ENCODE measurements around the gene GANAB.
"Not testable (repeated sequence)": the region's sequence is repeated elsewhere in the genome, so short reads cannot be mapped to it uniquely, and the experiment has no call there.

Gene GANAB

GRCh38 chr11:62677156-62677555, 30.7 kb upstream of the GANAB start:
- no peak for TF ChIP-seq CTCF (conservative IDR thresholded peaks at IDR 0.05; ENCODE audit: low read depth)
- peak overlapping the region; percentile 88 for H3K27ac ChIP-seq
- CTCF ChIA-PET: interaction anchor here (0.5 to 0.6 kb wide), 2 partner anchors 18 to 21 kb away, joined by 3 to 4 read pairs; no protein-coding TSS in a partner anchor
- POLR2A ChIA-PET (ENCODE audit: low non-redundant PET): interaction anchor here (0.6 to 1.5 kb wide), 2 partner anchors 12 to 281 kb away, joined by 4 to 6 read pairs; partner anchors contain the start of genes C11orf98 and CSKMT
- no peak for DNase-seq (ENCODE audit: low spot score)

GRCh38 chr11:62676698-62677097, 30.3 kb upstream of the GANAB start:
- POLR2A ChIA-PET (ENCODE audit: low non-redundant PET): interaction anchor here (0.6 to 1.5 kb wide), 2 partner anchors 12 to 281 kb away, joined by 4 to 6 read pairs; partner anchors contain the start of genes C11orf98 and CSKMT
- CTCF ChIA-PET: interaction anchor here (0.6 kb wide), 1 partner anchor 18 kb away, joined by 3 read pairs; no protein-coding TSS in a partner anchor
- H3K27ac ChIP-seq: peak overlapping the region; percentile 61
- DNase-seq (ENCODE audit: low spot score): no peak
- TF ChIP-seq CTCF (conservative IDR thresholded peaks at IDR 0.05; ENCODE audit: low read depth): no peak

GRCh38 chr11:62675415-62675814, 29.0 kb upstream of the GANAB start:
- DNase-seq (ENCODE audit: low spot score); POLR2A ChIA-PET (ENCODE audit: low non-redundant PET): not testable (repeated sequence)
- H3K27ac ChIP-seq: peak overlapping the region; percentile 57
- CTCF ChIA-PET: interaction anchor here (0.6 kb wide), 1 partner anchor 30 kb away, joined by 3 read pairs; no protein-coding TSS in a partner anchor

- H3K27ac ChIP-seq: peak overlapping the region; percentile 94
- CTCF ChIA-PET: interaction anchor here (0.7 to 1.1 kb wide), 3 partner anchors 8 to 80 kb away, joined by 3 to 4 read pairs (median 3); no protein-coding TSS in a partner anchor
- POLR2A ChIA-PET (ENCODE audit: low non-redundant PET): no interaction called here
- DNase-seq (ENCODE audit: low spot score): no peak
- TF ChIP-seq CTCF (conservative IDR thresholded peaks at IDR 0.05; ENCODE audit: low read depth): no peak
Observed at GRCh38 chr11:62673196-62673525, 26.7 kb upstream of the GANAB start.

- ChIA-PET POLR2A (ENCODE audit: low non-redundant PET) (interaction anchor here (0.9 to 1.5 kb wide), 3 partner anchors 50 to 98 kb away, joined by 4 to 7 read pairs (median 4); partner anchors contain the start of genes B3GAT3, EEF1G and ZBTB3), CTCF (interaction anchor here (0.6 to 1.1 kb wide), 3 partner anchors 37 to 529 kb away, joined by 3 to 4 read pairs (median 3); no protein-coding TSS in a partner anchor)
- peak within 1 kb of the TSS; percentile 94 for H3K27ac ChIP-seq
- TF ChIP-seq CTCF (conservative IDR thresholded peaks at IDR 0.05; ENCODE audit: low read depth): no peak
- peak; percentile 80 for DNase-seq (ENCODE audit: low spot score)
Observed at GRCh38 chr11:62671608-62672389, 25.4 kb upstream of the GANAB start, which contains the start of the genes LBHD1 and UQCC3. Gene LBHD1, minus strand, starts transcription at chr11:62672267. Its CDS starts 2,236 bp downstream, at chr11:62670031. Gene UQCC3, plus strand, starts transcription at chr11:62671673. Its CDS starts 73 bp downstream, at chr11:62671746.

GRCh38 chr11:62671236-62671607, 24.8 kb upstream of the GANAB start:
- ChIA-PET POLR2A (ENCODE audit: low non-redundant PET) (interaction anchor here (0.9 to 1.5 kb wide), 2 partner anchors 49 to 97 kb away, joined by 4 to 7 read pairs; partner anchors contain the start of genes B3GAT3 and EEF1G), CTCF (interaction anchor here (0.6 kb wide), 1 partner anchor 529 kb away, joined by 4 read pairs; no protein-coding TSS in a partner anchor)

More at GRCh38 chr11:62671236-62671607, 24.8 kb upstream of the GANAB start:
- TF ChIP-seq CTCF (conservative IDR thresholded peaks at IDR 0.05; ENCODE audit: low read depth): no peak
- H3K27ac ChIP-seq: peak overlapping the region; percentile 94
- no peak for DNase-seq (ENCODE audit: low spot score)

Data from RWPE1 (cell line).